K562 (cell line): Measurements from ENCODE around the gene PPM1H. TPM values are rescaled to one million over a fixed set of nuclear protein-coding genes. Genes with fewer than 3 reads are reported as not detected.

Experiments used
- ATAC-seq: fragments of 200-7000 bp; cut with Tn5 transposase; 3 replicates; pipeline ENCODE4 v1.9.1; 2020; ENCODE audit warnings: moderate library complexity
- BruUV-seq: library from RNA; stranded (reverse); fragments of 400-500 nt; replicated peaks from 2 replicates; lab custom pipeline; 2021; lab: Mats Ljungman, UMichigan
- CTCF ChIA-PET: fragments of 300-600 bp; formaldehyde crosslinking; extraction: SDS; loops from one replicate; lab custom pipeline; 2021; ENCODE audit warnings: low intra/inter-chr PET ratio; lab: Yijun Ruan, JAX
- POLR2A ChIA-PET: fragments of 300-600, 350-650 bp; sonication (Branson Sonifier 250); formaldehyde crosslinking; extraction: SDS; loops from one replicate; lab custom pipeline; 2021; ENCODE audit warnings: antibody characterized with exemption, inconsistent platforms; lab: Yijun Ruan, JAX
- DNase-seq, 4 experiments: peaks; one replicate each; pipeline versions ENCODE4 v3.0.0 to v3.0.0-alpha.2; 2011 to 2018; ENCODE audit warnings: low spot score in 3 of 4, mixed read lengths in 3 of 4; ENCODE audit errors: extremely low read depth in 1 of 4
- FAIRE-seq: peaks from 2 replicates; lab custom pipeline; 2011; peaks lifted over from hg19 to GRCh38; lab: Jason Lieb, UNC
- H2AFZ ChIP-seq: 2 replicates; pipeline ENCODE4 v1.6.0; 2011; ENCODE audit warnings: low read depth, low read length, control low read depth, inconsistent platforms
- H3K27ac ChIP-seq: fragments of 200-600 bp; 3 replicates; pipeline ENCODE4 v1.8.0; 2011; ENCODE audit warnings: low read depth, mild to moderate bottlenecking, control low read depth, inconsistent platforms, low read length, moderate library complexity, mixed read lengths; ENCODE audit errors: extremely low read depth
- H3K27me3 ChIP-seq, 2 experiments: fragments of 300-600 bp in 1 of 2; 2 replicates in 1 of 2; 3 replicates in 1 of 2; pipeline versions ENCODE4 v1.6.0 to v1.8.0; 2011; ENCODE audit warnings: inconsistent platforms in 2 of 2, low read length in 2 of 2, mild to moderate bottlenecking in 1 of 2, mixed read lengths in 1 of 2, moderate library complexity in 1 of 2; ENCODE audit not compliant: control insufficient read depth in 2 of 2, insufficient read depth in 2 of 2
- H3K36me3 ChIP-seq: fragments of 300-600 bp; 3 replicates; pipeline ENCODE4 v1.8.0; 2011; ENCODE audit warnings: mild to moderate bottlenecking, low read length, inconsistent platforms; ENCODE audit not compliant: control insufficient read depth, insufficient read depth
- H3K4me1 ChIP-seq, 2 experiments: fragments of 200-600 bp in 1 of 2; replicated peaks in 1 of 2; 2 replicates in 1 of 2; 3 replicates in 1 of 2; pipeline versions ENCODE4 v1.5.1 to v1.8.0; 2011; ENCODE audit warnings: inconsistent platforms in 2 of 2, low read length in 2 of 2, mild to moderate bottlenecking in 1 of 2, mixed read lengths in 1 of 2, moderate library complexity in 1 of 2; ENCODE audit not compliant: control insufficient read depth in 2 of 2, insufficient read depth in 2 of 2
- H3K4me2 ChIP-seq: 2 replicates; pipeline ENCODE4 v1.6.1; 2011; ENCODE audit warnings: low read length, control low read depth, inconsistent platforms, mixed read lengths; ENCODE audit not compliant: insufficient read depth
- H3K4me3 ChIP-seq: fragments of 200-600 bp; sonication (generic), shearing (Covaris generic); 2 replicates; pipeline ENCODE4 v1.5.1; 2016; ENCODE audit warnings: control low read depth, inconsistent platforms
- H3K79me2 ChIP-seq: fragments of 200-600 bp; 3 replicates; pipeline ENCODE4 v1.8.0; 2011; ENCODE audit warnings: low read length, inconsistent platforms; ENCODE audit not compliant: control insufficient read depth, insufficient read depth
- H3K9ac ChIP-seq, 2 experiments: 2 replicates each; pipeline versions ENCODE4 v1.6.0 to v1.6.1; 2011; ENCODE audit warnings: low read depth in 2 of 2, low read length in 2 of 2, control low read depth in 1 of 2, inconsistent platforms in 1 of 2, mild to moderate bottlenecking in 1 of 2, mixed read lengths in 1 of 2; ENCODE audit not compliant: insufficient read depth in 1 of 2
- H3K9me1 ChIP-seq: one replicate; pipeline ENCODE4 v1.6.0; 2011; ENCODE audit warnings: inconsistent platforms, mild to moderate bottlenecking, low read length, moderate library complexity; ENCODE audit not compliant: control insufficient read depth, insufficient read depth
- H3K9me3 ChIP-seq: replicated peaks from 2 replicates; pipeline ENCODE4 v1.5.1; 2011; ENCODE audit warnings: low read depth, low read length, inconsistent platforms; ENCODE audit not compliant: control insufficient read depth, insufficient read depth
- H4K20me1 ChIP-seq: replicated peaks from 2 replicates; pipeline ENCODE4 v1.6.1; 2011; ENCODE audit warnings: low read length, inconsistent platforms, mixed read lengths; ENCODE audit not compliant: control insufficient read depth, insufficient read depth
- BRCA1 ChIP-seq, 2 experiments: fragments of 450-650 bp in 1 of 2; sonication (generic) in 1 of 2; formaldehyde crosslinking in 1 of 2; IDR thresholded peaks; 2 replicates each; pipeline versions ENCODE4 v1.5.0 to v1.6.1; 2017 to 2020; ENCODE audit warnings: mild to moderate bottlenecking in 1 of 2, missing genetic modification reagents in 1 of 2
- EP400 ChIP-seq: fragments of 450-650 bp; IDR thresholded peaks from 2 replicates; pipeline ENCODE4 v1.6.1; 2017; ENCODE audit warnings: antibody characterized with exemption, mild to moderate bottlenecking, moderate library complexity
- FOXJ3 ChIP-seq: sonication (generic); formaldehyde crosslinking; IDR thresholded peaks from 2 replicates; pipeline ENCODE4 v1.4.0; 2020; ENCODE audit warnings: mild to moderate bottlenecking, missing genetic modification reagents
- ZKSCAN1 ChIP-seq: fragments of 150-350 bp; IDR thresholded peaks from 2 replicates; pipeline ENCODE4 v1.6.1; 2016; ENCODE audit warnings: low read depth, low read length
- ZNF175 ChIP-seq: fragments of 200-800 bp; sonication (Bioruptor generic); IDR thresholded peaks from 2 replicates; pipeline ENCODE4 v1.6.1; 2016; ENCODE audit warnings: low read depth, mild to moderate bottlenecking, missing genetic modification characterization, missing compliant biosample characterization
- WGBS: fragments of 100-300 bp; shearing (Covaris generic); methylation state at CpG from one replicate; pipeline ENCODE4 v1.1.6; 2016; ENCODE audit warnings: low coverage, mixed read lengths; ENCODE audit not compliant: insufficient coverage; ENCODE audit errors: missing lambda C conversion rate; 5-methylcytosine and 5-hydroxymethylcytosine counted together
- in situ Hi-C: fragments of 300-500 bp; cut with MboI; formaldehyde crosslinking; loops from 4 replicates; pipeline ENCODE4 v1.15.0; 2018; ENCODE audit warnings: inconsistent platforms, mixed read lengths
- intact Hi-C: fragments of 100-400 bp; cut with micrococcal nuclease; formaldehyde crosslinking; loops from 2 replicates; pipeline ENCODE4 v1.14.2; 2022
- polyA plus RNA-seq, 8 experiments: library from polyadenylated mRNA; depleted of rRNA in 4 of 8; stranded (reverse) in 5 of 8; unstranded in 3 of 8; fragments of >200 nt; fragmentation: Nextera tagmentation in 2 of 8; fragmentation: Illumina TruSeq in 1 of 8; extraction: Ambion mirVana in 2 of 8; extraction: Trizol in 1 of 8; gene quantifications; 2 replicates each; pipeline versions ENCODE4 v1.2.1 to v1.2.3, GENCODE V29; 2011 to 2014; ENCODE audit warnings: inconsistent platforms in 1 of 8, missing spikeins in 1 of 8
- total RNA-seq, 7 experiments: library from RNA; depleted of rRNA in 6 of 7; stranded (reverse); fragments of >200 nt in 6 of 7; fragmentation: Illumina TruSeq in 2 of 7; extraction: Trizol in 2 of 7; gene quantifications; 2 replicates each; pipeline versions ENCODE4 v1.2.1 to v1.2.3, GENCODE V29; 2011 to 2021; ENCODE audit warnings: low replicate concordance in 1 of 7
- TF ChIP-seq, protein P1 (sequence below): sonication (generic); IDR thresholded peaks from 2 replicates; pipeline ENCODE4 v1.6.1; 2016

PPM1H gene
- total and polyA plus RNA-seq, 9 of the 15 experiments (the other 6 are each of a cell fraction or from before 2014, with no cell fraction given): 5.3 to 29.3 (median 11.3) TPM

DNA sequence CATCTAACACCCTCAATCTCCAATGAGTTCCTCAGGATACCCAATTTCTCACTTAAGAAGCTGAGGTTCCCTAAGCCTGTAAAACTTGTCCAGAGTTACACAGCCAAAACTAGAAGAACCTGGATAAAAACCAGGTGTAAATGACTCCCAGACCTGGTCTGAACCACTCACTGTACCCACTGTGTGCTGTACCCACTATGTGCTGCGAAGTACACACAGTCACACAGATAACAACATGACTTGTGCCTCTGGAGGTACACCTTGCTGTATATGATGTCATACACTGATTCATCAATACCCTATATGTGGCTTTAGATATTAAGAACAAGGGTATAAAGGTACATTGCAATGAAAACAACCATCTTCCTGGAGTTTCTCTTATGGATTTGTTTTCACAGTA is 66.1 kb downstream of the PPM1H start:
- H3K36me3 ChIP-seq: no peaks in the 10 kb centered on the region
- CTCF ChIA-PET: no interaction called here
- 64% methylated on average over 1 of the region's 1 CpG for WGBS

DNA sequence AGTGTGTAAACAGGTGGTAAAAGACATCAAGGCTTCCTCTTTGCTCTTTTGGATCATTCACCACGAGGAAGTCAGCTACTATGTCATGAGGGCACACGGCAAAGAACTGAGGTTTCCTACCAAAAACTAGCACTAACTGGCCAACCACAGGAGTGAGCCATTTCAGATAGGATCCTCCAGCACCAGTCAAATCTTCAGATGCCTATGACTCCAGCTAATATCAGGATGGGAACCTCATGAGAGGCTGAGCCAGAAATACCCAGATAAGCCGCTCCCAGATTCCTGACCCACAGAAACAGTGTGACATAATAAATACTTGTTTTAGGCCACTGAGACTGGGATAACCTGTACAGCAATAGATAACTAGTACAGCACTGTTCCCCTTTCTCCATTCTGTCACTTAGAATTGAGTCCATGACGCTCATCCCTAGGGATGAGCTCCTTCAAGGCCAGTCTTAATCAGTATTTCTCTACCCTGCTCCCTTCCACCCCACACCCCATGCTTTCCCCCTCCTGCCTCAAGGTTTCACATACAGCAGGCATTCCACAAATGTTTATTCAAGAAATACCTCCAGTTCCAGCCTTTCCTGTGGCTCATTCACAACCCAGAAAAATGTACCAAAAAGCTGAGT is 68.4 kb downstream of the PPM1H start:
- WGBS: 11% methylated on average over 4 of the region's 4 CpGs
- in situ Hi-C loops: no loop called here
- FAIRE-seq (peak; percentile 58), DNase-seq (peak in 1 of 4 experiments; percentile 17)
- no TSS peak for BruUV-seq
- H3K4me1 ChIP-seq: peaks cover 7 to 12% of the 10 kb centered on the region in 2 experiments; a peak in 3 of 5 replicates
- intact Hi-C loops: no loop called here
- no peaks in the 10 kb centered on the region for H4K20me1 ChIP-seq
- no peak overlapping the region for H3K4me2 ChIP-seq
- CTCF ChIA-PET: no interaction called here
- H3K36me3 ChIP-seq: no peaks in the 10 kb centered on the region
- no peaks in the 10 kb centered on the region for H3K9me3 ChIP-seq
- no peak for TF ChIP-seq EP400
- TF ChIP-seq FOXJ3 (CRISPR knock-in tag): no peak
- TF ChIP-seq, protein P1, sequence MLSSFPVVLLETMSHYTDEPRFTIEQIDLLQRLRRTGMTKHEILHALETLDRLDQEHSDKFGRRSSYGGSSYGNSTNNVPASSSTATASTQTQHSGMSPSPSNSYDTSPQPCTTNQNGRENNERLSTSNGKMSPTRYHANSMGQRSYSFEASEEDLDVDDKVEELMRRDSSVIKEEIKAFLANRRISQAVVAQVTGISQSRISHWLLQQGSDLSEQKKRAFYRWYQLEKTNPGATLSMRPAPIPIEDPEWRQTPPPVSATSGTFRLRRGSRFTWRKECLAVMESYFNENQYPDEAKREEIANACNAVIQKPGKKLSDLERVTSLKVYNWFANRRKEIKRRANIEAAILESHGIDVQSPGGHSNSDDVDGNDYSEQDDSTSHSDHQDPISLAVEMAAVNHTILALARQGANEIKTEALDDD: peak; percentile 75
- no peak for TF ChIP-seq ZNF175 (CRISPR knock-in tag)
- TF ChIP-seq, all 486 proteins: peak for 1
- Histone ChIP-seq H3K27me3 (no peaks in the 10 kb centered on the region), H3K9me1 (no peaks in the 10 kb centered on the region), H2AFZ (no peak overlapping the region), H3K9ac (no peak overlapping the region), H3K27ac (no peak overlapping the region), H3K79me2 (no peaks in the 10 kb centered on the region), H3K4me3 (no peak overlapping the region)
- POLR2A ChIA-PET: interaction anchor here (0.5 kb wide), 1 partner anchor 8 kb away, joined by 3 read pairs; no protein-coding TSS in a partner anchor
- peak; percentile 53 for ATAC-seq

More for the DNA sequence above, 66.1 kb downstream of the PPM1H start:
- Histone ChIP-seq H3K9me1 (no peaks in the 10 kb centered on the region), H2AFZ (no peak overlapping the region), H3K4me1 (peaks cover 7 to 12% of the 10 kb centered on the region in 2 experiments; a peak in 3 of 5 replicates), H3K4me2 (no peak overlapping the region), H3K27ac (no peak overlapping the region), H3K9ac (no peak overlapping the region), H3K4me3 (no peak overlapping the region), H4K20me1 (no peaks in the 10 kb centered on the region), H3K9me3 (no peaks in the 10 kb centered on the region), H3K27me3 (no peaks in the 10 kb centered on the region), H3K79me2 (peaks cover 6% of the 10 kb centered on the region; the same call in 1 of the 3 replicates)
- POLR2A ChIA-PET: no interaction called here
- ATAC-seq: no peak
- no TSS peak for BruUV-seq
- no peak for DNase-seq
- intact Hi-C loops: no loop called here
- in situ Hi-C loops: no loop called here
- no peak for FAIRE-seq
- TF ChIP-seq BRCA1 (IDR thresholded peaks at IDR 0.05) (no peak), BRCA1 (CRISPR knock-in tag; IDR thresholded peaks at IDR 0.05) (no peak), ZKSCAN1 (peak; percentile 91)
